GM18870 (cell line): Measurements from ENCODE around the gene DGKE.
A peak's percentile ranks its signal among the peaks of the same experiment; 100 is the strongest.

Experiments
- ATAC-seq: cut with Tn5 transposase; IDR thresholded peaks from one replicate; pipeline ENCODE4 v1.9.1; 2021; ENCODE audit warnings: moderate library complexity; ENCODE audit not compliant: unreplicated experiment

DGKE gene

DNA sequence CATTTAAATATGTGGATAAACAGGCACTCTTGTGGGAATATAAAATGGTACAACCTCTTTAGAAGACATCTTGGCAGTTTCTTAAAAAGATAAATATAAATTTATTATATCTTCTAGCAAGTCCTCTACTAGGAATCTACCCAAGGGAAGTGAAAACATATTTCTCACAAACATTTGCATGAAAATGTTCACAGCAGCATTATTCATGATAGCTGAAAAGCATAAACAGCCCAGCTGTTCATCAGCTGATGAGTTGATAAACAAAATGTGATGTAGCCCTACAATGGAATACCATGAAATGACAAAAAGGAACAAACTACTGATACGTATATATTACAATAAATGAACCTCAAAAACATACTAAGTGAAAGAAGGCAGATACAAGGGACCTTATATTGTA, 12.0 kb downstream of the DGKE start:
- no peak for ATAC-seq

DNA sequence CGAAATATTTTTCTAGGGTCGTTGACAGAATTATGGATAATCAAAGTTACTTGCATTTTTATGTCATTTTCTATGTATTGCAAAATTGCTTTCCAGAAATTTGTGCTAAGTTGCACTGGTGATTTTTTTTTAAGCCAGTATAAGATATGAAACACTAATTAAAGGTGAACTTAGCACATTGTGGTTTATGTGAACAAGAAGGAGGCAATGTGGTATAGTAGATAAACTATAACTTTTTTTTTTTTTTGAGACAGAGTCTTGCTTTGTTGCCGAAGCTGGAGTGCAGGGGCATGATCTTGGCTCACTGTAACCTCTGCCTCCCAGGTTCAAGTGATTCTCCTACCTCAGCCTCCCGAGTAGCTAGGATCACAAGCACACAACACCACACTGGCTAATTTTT, 13.2 kb downstream of the DGKE start:
- ATAC-seq = no peak

DNA sequence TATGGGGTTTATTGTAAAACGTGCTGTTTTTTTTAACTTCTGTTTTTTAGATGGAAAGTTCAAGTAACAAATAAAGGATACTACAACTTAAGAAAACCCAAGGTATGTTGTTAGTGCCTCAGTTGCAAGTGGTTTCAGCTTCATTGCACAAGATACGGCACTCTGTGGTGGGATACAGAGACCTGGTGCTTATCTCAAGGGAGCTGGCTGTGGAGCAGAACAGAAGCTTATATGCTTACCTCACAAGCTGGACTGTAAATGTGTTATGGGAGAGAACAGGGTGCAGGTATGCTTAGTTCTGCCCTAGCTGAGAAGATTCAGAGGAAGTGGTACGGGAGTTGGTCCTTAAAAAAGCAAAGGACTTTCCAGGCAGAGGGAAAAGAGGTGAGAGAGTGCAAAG, 15.2 kb downstream of the DGKE start:
- ATAC-seq = no peak

DNA sequence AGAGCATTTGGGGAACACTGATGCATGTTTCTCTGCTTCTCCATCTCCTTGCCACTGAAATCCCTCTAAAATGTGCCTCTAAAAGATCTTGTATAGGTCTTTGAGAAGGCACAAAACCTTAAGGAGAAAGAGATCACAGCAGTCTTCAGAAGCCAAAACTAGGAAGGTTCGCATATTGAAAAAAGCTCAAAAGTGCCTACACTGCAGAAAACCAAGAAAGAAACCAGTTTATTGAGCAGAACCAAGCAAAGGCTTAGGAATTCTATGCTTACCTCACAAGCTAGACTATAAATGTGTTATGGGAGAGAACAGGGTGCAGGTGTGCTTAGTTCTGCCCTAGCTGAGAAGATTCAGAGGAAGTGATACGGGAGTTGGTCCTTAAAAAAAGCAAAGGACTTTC, 16.6 kb downstream of the DGKE start:
- no peak for ATAC-seq

DNA sequence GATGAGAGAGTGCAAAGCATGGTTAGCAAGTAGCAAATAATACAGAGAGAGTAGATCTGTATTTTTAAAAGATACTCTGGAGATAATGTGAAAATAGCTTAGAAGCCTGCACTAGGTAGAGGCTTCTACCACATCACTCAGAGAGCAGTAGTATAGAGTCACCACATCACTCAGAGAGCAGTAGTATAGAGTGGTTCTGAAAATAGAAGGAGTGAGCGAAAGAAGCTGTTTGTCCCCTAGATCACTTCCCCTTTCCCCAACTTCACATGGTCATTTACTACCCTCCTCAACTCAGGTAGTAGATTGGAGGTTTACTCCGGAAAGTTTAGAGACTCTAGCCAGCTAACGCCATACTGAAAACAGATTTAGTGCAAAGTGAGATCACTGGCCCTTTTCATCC, 17.1 kb downstream of the DGKE start:
- no peak for ATAC-seq

DNA sequence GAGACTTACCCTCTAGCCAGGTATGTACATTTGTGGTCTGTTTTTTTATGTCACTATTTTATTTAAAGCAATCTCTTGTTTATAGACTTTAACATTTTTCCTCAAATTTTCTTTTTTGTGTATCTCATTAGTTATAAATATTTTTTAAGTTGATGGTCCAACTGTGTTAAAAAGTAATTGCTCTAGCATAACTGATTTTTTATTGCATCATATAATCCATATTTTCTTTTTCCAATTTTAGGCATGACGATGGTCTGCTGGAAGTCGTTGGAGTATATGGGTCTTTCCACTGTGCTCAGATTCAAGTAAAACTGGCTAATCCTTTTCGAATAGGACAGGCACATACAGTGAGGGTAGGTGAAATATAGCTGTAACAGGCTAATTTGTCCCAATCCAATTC, 27.9 kb downstream of the DGKE start:
- no peak for ATAC-seq

DNA sequence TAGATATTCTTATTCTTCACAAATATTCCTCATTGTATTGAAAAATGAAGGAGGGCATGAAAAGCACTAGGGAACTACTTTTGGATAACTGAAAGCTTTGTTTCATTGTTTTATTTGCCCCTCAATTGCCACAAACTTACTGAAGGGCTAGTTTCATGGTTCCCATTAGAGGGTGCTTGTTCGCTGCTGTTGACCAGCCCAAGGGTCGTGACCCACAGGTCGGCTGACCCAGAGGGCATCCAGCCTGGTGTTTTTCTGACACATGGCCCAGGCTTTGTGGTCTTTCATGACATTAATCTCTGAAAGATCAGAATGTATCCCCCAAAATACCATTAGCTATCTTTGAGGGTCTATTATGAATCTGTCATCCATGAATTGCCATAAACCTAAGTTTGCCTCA, 30.0 kb downstream of the DGKE start:
- no peak for ATAC-seq

DNA sequence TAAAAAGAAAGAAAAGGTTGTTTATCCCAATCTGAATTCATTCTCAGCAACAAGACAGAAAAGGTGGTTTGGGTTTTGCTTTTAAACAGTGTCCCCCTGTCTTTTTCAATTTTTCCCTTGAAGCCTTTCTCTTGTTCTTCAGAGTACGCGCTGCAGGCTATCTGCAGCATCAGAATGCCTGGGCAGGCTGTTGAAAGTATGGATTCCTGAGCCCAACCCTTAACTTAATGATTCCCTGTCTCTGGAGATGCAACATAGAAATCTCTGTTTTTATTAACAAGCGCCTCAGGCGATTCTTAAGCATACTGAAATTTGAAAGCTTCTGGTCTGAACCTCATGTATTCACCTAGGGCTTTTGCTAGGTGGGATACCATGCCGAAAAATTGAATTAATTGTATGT, 32.1 kb downstream of the DGKE start:
- no peak for ATAC-seq

DNA sequence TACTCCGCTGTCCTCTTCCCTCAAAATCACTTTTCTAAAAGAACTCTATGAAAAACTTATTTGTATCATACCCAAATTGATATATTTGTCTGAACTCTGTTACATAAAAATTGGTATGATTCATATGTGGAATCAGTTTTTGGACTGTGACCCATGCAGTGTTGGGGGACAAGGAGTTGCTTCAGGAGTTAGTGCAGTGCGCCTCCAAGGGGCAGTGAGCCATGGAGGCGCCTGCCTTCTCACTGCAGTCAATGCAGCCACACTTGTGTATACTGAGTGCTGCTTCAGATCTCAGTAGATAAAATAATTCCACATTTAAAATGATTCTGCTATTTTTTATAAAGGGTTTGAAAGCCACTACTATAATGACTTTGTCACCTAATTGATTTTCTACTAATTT, 32.5 kb downstream of the DGKE start:
- no peak for ATAC-seq

DNA sequence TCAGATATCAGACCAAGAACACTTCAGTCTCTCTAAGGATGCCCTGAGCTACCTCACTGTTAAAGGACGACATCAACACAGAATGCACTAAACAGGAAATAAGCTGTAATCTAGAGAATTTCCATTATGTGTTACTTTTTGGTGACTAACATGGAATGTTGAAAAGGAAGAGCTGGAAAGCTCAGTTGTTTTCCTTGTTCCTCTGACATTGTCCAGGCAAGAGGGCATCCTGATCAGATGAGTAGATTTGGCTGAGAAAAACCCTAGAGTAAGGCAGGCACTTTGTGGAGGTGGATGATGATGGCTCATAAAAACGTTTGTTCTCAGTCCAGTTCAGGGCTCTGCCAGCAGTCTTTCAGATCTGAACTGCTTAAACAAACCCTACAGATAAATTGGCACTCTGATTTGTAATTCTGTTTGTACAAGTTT, 34.0 kb downstream of the DGKE start:
- no peak for ATAC-seq

DNA sequence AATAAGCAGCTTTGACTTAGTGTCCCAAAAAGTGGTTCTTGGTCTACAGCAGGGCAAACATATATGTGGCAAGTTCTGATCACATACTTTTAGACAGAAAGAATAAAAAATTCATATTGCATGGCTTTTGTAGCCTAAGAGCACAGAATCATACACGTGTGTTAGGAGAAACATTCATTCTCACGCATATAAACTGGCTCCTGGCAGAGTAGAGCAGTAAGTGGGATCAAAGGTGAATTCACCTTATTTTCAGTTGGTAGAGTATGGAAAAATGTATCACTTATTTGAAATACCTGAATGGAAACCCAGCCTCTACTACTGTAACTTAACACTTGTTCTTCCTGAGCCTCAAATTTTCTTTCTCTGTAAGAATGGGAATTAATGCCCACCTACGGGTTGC, 34.8 kb downstream of the DGKE start:
- no peak for ATAC-seq

DNA sequence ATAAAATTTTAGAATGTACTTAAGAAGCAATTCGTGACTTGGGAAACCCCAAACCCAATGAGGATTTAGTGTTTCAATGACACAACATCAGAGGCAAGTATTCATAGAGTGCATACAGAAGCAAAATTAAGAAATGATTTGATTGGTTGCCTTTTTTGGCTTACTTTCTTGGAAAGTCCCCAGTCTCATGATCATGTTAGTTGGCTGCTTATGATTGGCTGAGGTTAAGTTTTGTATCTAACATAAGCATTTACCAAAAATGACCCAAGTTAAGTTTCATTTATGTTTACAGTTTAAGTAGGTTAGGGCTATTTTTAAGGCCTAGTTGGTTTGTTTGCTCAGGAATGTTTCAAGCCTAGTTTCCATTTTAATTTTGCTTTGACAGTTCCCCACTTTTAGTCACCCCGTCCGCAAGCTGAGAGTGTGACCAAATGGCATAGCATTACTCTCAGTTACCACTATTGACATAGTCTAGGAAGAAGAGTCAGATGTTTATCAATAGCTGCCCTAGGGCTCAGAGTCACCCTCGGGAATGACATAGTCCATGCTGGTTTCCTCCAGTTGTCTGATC, 36.2 kb downstream of the DGKE start:
- peak; percentile 52 for ATAC-seq

DNA sequence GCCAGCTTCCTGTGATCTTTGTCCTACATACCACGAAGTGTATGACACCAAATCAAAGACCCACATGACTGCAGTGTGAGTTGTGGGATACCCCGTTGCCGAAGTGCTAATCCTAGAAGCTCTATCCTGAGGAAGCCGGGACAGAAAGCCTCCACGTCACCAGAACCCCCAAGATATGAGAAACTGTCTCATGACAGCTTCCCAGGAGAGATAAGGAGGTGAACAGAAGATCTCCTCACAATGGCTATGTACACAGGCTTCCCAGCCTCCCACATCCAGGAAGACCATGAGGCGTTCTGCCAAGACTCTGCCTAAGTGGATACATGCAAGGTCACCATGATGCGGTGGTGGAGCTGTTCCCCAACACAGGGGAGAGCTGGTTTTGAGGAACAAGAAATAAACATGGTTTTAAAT, 42.8 kb downstream of the DGKE start:
- ATAC-seq = no peak

DNA sequence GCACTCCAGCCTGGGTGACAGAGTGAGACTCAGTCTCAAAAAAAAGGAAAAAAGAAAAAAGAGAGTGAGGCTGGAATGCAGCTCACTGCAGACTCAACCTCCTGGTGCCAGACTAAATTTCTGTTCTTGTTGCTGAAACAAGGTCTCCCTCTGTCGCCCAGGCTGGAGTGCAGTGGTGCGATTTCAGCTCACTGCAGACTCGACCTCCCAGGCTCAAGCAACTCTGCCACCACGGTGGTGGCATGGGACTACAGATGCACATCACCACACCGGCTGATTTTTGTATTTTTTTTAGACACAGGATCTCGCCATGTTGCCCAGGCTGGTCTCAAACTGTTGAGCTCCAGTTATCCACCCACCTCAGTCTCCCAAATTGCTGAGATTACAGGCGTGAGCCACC, 45.3 kb downstream of the DGKE start:
- no peak for ATAC-seq

DNA sequence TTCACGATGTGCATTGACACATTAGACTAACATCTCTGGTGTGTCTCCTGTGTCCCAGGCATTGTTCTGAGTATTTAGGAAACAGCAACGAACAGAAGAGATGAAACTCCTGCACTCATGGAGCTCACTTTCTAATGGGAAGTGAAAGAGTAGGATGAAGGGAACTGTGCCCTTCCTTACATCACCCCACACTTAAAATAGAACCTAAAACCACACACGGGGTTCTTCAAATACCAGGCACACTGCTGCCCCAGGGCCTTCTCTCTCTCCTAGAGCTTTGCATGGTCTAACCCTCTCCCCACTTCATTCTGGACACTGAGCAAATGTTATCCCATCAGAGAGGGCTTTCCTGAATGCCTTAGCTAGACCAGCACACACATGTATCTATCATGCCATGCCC, 46.2 kb downstream of the DGKE start:
- no peak for ATAC-seq

DNA sequence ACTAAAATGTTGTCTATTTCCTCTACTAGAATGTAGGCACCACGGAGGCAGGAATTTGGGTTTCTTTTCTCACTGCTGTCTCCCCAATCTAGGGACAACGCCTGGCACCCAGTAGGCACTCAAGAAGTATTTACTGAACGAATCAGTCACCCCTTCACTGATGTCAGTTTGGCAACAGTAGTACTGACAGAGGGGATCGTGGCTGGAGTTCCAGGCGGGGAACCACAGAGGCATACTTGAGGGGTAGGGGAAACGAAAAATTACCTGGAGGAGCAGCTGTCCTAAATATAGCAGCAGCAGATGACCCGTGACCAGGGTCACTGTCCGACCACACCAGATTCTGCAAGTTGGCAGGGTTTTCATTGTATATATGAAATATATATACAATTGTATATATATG, 46.6 kb downstream of the DGKE start:
- no peak for ATAC-seq

DNA sequence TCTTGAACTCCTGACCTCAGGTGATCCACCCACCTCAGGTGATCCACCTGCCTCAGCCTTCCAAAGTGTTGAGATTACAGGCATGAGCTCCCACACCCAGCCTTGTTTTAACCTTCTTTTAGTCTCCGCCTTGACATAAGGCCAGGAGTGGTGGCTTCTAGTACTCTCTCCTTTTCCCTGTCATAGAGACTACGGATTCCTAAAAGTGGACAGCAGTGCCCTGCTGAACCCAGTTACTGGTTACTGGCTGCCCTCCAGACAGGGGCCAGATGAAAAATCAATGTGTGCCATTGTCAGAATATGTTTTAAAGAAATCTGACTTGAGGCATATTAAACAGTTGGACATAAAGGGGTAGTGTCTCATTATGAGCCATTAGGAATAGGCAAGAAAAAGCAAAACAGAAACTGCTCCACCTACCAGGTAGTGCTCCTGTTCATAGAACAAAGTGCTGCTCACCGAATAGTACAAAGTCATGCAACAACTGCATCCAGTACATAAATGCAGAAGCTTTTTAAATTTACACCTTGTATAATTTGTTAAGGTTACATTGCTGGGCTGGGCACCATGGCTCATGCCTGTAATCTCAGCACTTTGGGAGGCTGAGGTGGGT, 47.8 kb downstream of the DGKE start:
- no peak for ATAC-seq

DNA sequence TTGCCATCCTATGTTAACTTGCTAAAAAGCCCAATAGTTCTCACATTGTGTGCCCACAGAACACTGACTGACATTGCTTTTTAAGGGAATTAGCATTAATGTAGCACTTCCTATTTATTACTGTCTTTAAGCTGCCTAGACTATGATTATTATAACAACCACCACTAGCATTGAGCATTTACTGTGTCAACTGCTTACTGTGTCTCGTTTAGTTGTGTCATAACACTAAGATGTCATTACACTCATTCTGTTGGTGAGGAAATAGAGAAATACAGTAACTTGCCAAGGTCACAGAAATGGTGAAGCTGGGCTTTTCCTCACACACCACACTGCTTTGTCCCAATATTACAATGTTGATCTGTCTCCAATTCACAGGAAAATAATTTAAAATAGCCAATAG, 49.7 kb downstream of the DGKE start:
- ATAC-seq = no peak

DNA sequence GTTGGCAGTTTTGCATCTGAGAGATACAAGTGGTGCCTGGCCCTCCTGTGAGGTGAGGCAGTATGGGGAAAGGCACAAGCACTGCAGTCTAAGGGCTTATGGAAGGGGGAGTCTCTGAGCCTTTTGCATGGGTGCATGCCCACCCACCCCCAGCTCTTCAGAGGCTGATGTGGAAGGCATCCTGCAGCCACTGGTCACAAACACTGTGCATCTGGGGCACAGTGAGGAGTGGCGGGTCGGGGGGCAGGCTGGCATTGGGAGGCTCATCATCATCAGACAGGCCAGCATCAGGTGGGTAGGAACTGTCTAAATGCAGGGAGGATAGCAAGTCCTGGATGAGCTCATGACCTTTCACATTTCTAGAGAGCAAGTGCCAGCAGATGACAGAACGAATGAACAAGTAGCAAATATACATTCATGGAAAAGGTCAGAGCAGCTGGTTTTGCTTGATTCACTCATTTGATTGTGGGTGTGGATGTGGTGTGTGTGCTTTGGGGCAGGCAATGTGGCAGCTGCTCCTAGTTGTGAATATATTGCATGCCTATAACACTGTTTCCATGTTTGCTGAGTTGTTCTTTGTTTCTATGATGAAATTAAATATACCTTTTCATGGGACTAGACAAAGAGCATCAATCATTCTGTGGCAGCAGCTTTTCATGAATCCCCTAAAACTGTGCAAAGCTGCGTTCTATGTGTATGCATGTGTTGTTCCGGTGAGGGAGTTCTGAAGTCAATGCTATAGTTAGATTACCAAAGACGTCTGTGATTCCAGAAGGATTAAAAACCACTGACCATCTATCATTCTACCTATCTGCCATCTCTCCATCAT, 50.7 kb downstream of the DGKE start:
- ATAC-seq = no peak

DNA sequence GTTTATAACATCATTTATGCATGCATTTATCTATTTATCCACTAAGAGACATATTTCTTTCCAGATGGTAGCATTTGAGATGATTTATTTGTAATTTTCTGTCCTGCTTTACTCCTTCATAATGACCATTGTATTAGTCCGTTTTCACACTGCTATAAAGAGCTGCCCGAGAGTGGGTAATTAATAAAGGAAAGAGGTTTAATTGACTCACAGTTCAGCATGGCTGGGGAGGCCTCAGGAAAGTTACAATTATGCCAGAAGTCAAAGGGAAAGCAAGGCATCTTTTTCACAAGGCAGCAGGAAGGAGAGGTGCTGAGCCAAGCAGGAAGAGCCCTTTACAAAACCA, 51.3 kb downstream of the DGKE start:
- no peak for ATAC-seq

DNA sequence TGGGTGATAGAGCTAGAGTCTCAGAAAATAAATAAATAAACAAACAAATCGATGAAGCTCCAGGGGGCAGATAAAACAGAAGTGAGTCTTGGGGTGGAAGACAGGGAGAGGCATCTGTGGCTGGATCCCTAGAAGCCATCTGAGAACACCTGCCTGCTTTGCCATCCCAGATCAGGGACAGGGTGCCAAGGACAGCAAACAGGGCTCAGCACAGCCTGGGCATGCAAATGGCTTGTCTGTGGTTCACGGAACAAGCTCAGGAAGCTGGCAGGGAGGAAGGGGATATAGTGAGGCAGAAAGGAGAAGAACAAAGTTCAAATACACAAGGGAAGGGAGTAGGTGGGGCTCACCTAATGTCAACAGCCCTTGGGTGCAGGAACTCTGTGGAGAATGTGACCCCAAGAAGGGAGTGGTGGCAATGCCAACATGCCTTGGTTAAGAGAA, 52.4 kb downstream of the DGKE start:
- ATAC-seq = no peak

DNA sequence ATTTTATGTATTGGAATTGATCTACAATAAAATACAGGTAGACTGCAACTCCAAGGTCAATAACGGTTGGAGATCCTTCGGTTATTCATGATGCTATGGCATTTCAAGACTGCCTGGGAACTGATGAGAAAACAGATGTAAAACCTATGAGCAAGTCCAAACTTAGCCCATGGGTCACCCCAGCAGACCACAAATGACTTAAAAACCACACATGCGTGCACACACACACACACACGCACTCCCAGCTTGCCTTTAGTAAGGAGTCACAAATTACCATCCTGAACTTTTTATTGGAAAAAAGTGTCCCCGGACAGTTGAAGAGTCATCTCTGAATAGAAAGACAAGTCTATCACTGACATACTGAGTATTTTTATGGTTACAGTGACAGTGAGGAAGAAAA, 53.2 kb downstream of the DGKE start:
- no peak for ATAC-seq
